Stimulated activated CD4-positive, alpha-beta T cell treated with anti-CD3 and anti-CD28 coated beads, Interleukin-4, amount 100 ng/mL, for 24 hours (primary cell): ENCODE data around the gene COL5A1.

ENCODE experiments used
- DNase-seq: peaks from one replicate; pipeline ENCODE4 v3.0.0-alpha.2; 2020

The COL5A1 gene

GRCh38 chr9:134641173-134641989, at the start of gene COL5A1:
COL5A1 (plus strand) TSS chr9:134641803; CDS start chr9:134642188, 385 bp downstream.
- peak; percentile 28 for DNase-seq

- no peak for DNase-seq
Observed at GRCh38 chr9:134592018-134592818, 49.4 kb upstream of the COL5A1 start.

GRCh38 chr9:134592819-134593200, 48.8 kb upstream of the COL5A1 start:
- no peak for DNase-seq

- no peak for DNase-seq
Observed at GRCh38 chr9:134593286-134594077, 48.1 kb upstream of the COL5A1 start.

GRCh38 chr9:134594078-134594941, 47.3 kb upstream of the COL5A1 start:
- DNase-seq = no peak

GRCh38 chr9:134595014-134595413, 46.6 kb upstream of the COL5A1 start:
- DNase-seq = no peak

- no peak for DNase-seq
Observed at GRCh38 chr9:134597041-134597913, 44.3 kb upstream of the COL5A1 start.

- DNase-seq = no peak
Observed at GRCh38 chr9:134597957-134598883, 43.4 kb upstream of the COL5A1 start.

- no peak for DNase-seq
Observed at GRCh38 chr9:134598884-134599245, 42.7 kb upstream of the COL5A1 start.

GRCh38 chr9:134600371-134600770, 41.2 kb upstream of the COL5A1 start:
- no peak for DNase-seq

GRCh38 chr9:134600836-134601638, 40.6 kb upstream of the COL5A1 start:
- DNase-seq = no peak

GRCh38 chr9:134601764-134602163, 39.8 kb upstream of the COL5A1 start:
- DNase-seq = no peak

- DNase-seq = no peak
Observed at GRCh38 chr9:134602547-134603362, 38.8 kb upstream of the COL5A1 start.

- DNase-seq = no peak
Observed at GRCh38 chr9:134604834-134605233, 36.8 kb upstream of the COL5A1 start.

GRCh38 chr9:134605351-134605965, 36.1 kb upstream of the COL5A1 start:
- DNase-seq = no peak

- no peak for DNase-seq
Observed at GRCh38 chr9:134605966-134606357, 35.6 kb upstream of the COL5A1 start.

- DNase-seq = no peak
Observed at GRCh38 chr9:134606951-134607731, 34.5 kb upstream of the COL5A1 start.
